Loucy (cell line): ENCODE measurements around the gene ARHGAP24.

Experiments used
- H2AFZ ChIP-seq: fragments of 200-600 bp; sonication (generic); 2 replicates; pipeline ENCODE4 v1.6.0; 2016; ENCODE audit warnings: antibody characterized with exemption, mild to moderate bottlenecking, low read length, moderate library complexity
- H3F3A ChIP-seq: fragments of 200-600 bp; 2 replicates; pipeline ENCODE4 v1.6.0; 2016; ENCODE audit warnings: antibody characterized with exemption, low read depth, mild to moderate bottlenecking
- H3K27me3 ChIP-seq: fragments of 200-600 bp; sonication (generic); 2 replicates; pipeline ENCODE4 v1.6.1; 2014; ENCODE audit warnings: low read length, mild to moderate bottlenecking; ENCODE audit not compliant: insufficient read depth, poor library complexity, severe bottlenecking
- H3K36me3 ChIP-seq: fragments of 200-600 bp; sonication (generic); 2 replicates; pipeline ENCODE4 v1.6.1; 2016; ENCODE audit warnings: low read length; ENCODE audit not compliant: insufficient read depth
- H3K4me1 ChIP-seq: fragments of 200-600 bp; sonication (generic); 2 replicates; pipeline ENCODE4 v1.5.1; 2014; ENCODE audit warnings: low read length, mild to moderate bottlenecking; ENCODE audit not compliant: insufficient read depth, poor library complexity, severe bottlenecking
- H3K4me2 ChIP-seq: fragments of 200-600 bp; sonication (generic); 2 replicates; pipeline ENCODE4 v1.6.0; 2014; ENCODE audit warnings: antibody characterized with exemption, low read length, low read depth, mild to moderate bottlenecking; ENCODE audit not compliant: poor library complexity, severe bottlenecking
- H3K4me3 ChIP-seq: fragments of 200-600 bp; sonication (generic); 2 replicates; pipeline ENCODE4 v1.5.1; 2014; ENCODE audit warnings: low read length, mild to moderate bottlenecking, mixed read lengths; ENCODE audit not compliant: poor library complexity, severe bottlenecking
- H3K79me2 ChIP-seq: fragments of 200-600 bp; sonication (generic); 2 replicates; pipeline ENCODE4 v1.6.1; 2014; ENCODE audit warnings: low read length; ENCODE audit not compliant: insufficient read depth
- H3K9ac ChIP-seq: fragments of 200-600 bp; sonication (generic); 2 replicates; pipeline ENCODE4 v1.6.0; 2014; ENCODE audit warnings: mild to moderate bottlenecking, low read depth, low read length, moderate library complexity; ENCODE audit not compliant: poor library complexity, severe bottlenecking
- H3K9me2 ChIP-seq: fragments of 200-600 bp; sonication (generic); replicated peaks from 2 replicates; pipeline ENCODE4 v1.6.1; 2016; ENCODE audit warnings: low read depth, low read length, mixed read lengths
- H3K9me3 ChIP-seq: fragments of 200-600 bp; sonication (generic); 2 replicates; pipeline ENCODE4 v1.6.1; 2014; ENCODE audit warnings: mild to moderate bottlenecking, antibody characterized with exemption, low read length, low read depth; ENCODE audit not compliant: insufficient read depth
- H4K20me1 ChIP-seq: fragments of 200-600 bp; sonication (generic); 2 replicates; pipeline ENCODE4 v1.6.0; 2014; ENCODE audit warnings: antibody characterized with exemption, low read length, mild to moderate bottlenecking; ENCODE audit not compliant: insufficient read depth, poor library complexity, severe bottlenecking
- CTCF ChIP-seq: fragments of 200-600 bp; sonication (generic); conservative IDR thresholded peaks from 2 replicates; pipeline ENCODE4 v1.5.1; 2014; ENCODE audit warnings: mild to moderate bottlenecking, antibody characterized with exemption, low read length
- EZH2phosphoT487 ChIP-seq: fragments of 200-600 bp; IDR thresholded peaks from 2 replicates; pipeline ENCODE4 v1.6.1; 2018; ENCODE audit warnings: antibody characterized with exemption, mild to moderate bottlenecking, moderate library complexity, borderline replicate concordance

The ARHGAP24 gene

DNA sequence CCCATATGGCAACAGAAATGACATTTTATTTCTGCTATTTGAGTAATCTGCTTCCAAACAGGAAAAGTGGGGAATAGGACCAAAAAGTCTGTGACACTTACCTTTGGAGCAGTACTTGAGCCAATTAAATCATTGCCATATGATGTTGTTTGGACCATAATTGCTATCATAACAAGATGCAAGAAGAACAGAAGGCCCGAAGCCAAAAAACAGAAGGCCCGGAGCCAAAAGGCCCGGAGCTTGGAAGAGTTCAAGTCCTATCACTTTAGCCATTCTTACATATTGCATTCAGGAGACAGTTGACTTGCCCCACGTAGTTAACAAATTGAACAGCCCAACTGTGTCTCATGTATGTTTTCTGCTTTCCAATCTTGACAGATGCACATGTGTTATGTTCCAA lies 285.6 kb downstream of the ARHGAP24 start:
- no peak for TF ChIP-seq CTCF
- no peak for TF ChIP-seq EZH2phosphoT487
- Histone ChIP-seq H3K9me2 (no peaks in the 10 kb centered on the region), H3K9me3 (no peaks in the 10 kb centered on the region), H3K36me3 (no peaks in the 10 kb centered on the region), H3F3A (no peaks in the 10 kb centered on the region), H3K4me2 (no peak overlapping the region), H4K20me1 (no peaks in the 10 kb centered on the region), H3K4me3 (no peak overlapping the region), H2AFZ (no peak overlapping the region), H3K4me1 (no peaks in the 10 kb centered on the region), H3K79me2 (no peaks in the 10 kb centered on the region), H3K9ac (no peak overlapping the region), H3K27me3 (no peaks in the 10 kb centered on the region)

GRCh38 chr4:85761803-85762528 lies 287.0 kb downstream of the ARHGAP24 start:
- H4K20me1 ChIP-seq = no peaks in the 10 kb centered on the region
- no peaks in the 10 kb centered on the region for H3K4me1 ChIP-seq
- no peaks in the 10 kb centered on the region for H3K36me3 ChIP-seq
- no peak overlapping the region for H3K4me3 ChIP-seq
- TF ChIP-seq EZH2phosphoT487 = no peak
- no peak for TF ChIP-seq CTCF
- no peak overlapping the region for H3K9ac ChIP-seq
- no peak overlapping the region for H3K4me2 ChIP-seq
- no peaks in the 10 kb centered on the region for H3F3A ChIP-seq
- H3K9me2 ChIP-seq = no peaks in the 10 kb centered on the region
- H3K9me3 ChIP-seq = no peaks in the 10 kb centered on the region
- H3K27me3 ChIP-seq = no peaks in the 10 kb centered on the region
- no peaks in the 10 kb centered on the region for H3K79me2 ChIP-seq
- no peak overlapping the region for H2AFZ ChIP-seq

- TF ChIP-seq EZH2phosphoT487 (no peak), CTCF (no peak)
- no peaks in the 10 kb centered on the region for H3K27me3 ChIP-seq
- H4K20me1 ChIP-seq = no peaks in the 10 kb centered on the region
- H3K4me1 ChIP-seq = no peaks in the 10 kb centered on the region
- H2AFZ ChIP-seq = no peak overlapping the region
- no peaks in the 10 kb centered on the region for H3K79me2 ChIP-seq
- H3F3A ChIP-seq = no peaks in the 10 kb centered on the region
- H3K9me3 ChIP-seq = no peaks in the 10 kb centered on the region
- no peak overlapping the region for H3K4me3 ChIP-seq
- H3K4me2 ChIP-seq = no peak overlapping the region
- no peaks in the 10 kb centered on the region for H3K9me2 ChIP-seq
- no peaks in the 10 kb centered on the region for H3K36me3 ChIP-seq
- no peak overlapping the region for H3K9ac ChIP-seq
Measured at GRCh38 chr4:85762529-85762871, 287.6 kb downstream of the ARHGAP24 start.
